ENCODE measurements around the gene KDM2B.
"Not testable (repeated sequence)": the region's sequence is repeated elsewhere in the genome, so short reads cannot be mapped to it uniquely, and the experiment has no call there.

KDM2B gene

DNA sequence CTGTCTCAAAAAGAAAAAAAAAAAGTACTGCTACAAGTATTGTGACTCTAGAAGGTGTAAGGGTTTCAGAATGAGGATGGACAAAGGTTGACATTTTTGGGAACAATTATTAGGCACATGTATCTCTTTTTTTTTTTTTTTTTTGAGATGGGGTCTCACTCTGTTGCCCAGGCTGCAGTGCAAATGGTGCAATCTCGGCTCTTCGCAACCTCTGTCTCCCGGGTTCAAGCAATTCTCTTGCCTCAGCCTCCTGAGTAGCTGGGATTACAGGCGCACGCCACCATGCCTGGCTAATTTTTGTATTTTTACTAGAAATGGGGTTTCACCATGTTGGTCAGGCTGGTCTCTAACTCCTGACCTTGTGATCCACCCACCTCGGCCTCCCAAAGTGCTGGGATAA, 195.9 kb downstream of the KDM2B start:
- not testable (repeated sequence) for H3K36me3 ChIP-seq (ENCODE audit: control insufficient read depth, insufficient read depth, low read length, severe bottlenecking); DNase-seq (ENCODE audit: low read depth); H3K27me3 ChIP-seq (replicated peaks; ENCODE audit: control insufficient read depth, insufficient read depth, low read length); H3K9ac ChIP-seq (ENCODE audit: low read length); H3K4me3 ChIP-seq (ENCODE audit: low read length); H3K4me1 ChIP-seq (ENCODE audit: control insufficient read depth, insufficient read depth, low read length); H3K9me3 ChIP-seq (ENCODE audit: control insufficient read depth, low read length)

DNA sequence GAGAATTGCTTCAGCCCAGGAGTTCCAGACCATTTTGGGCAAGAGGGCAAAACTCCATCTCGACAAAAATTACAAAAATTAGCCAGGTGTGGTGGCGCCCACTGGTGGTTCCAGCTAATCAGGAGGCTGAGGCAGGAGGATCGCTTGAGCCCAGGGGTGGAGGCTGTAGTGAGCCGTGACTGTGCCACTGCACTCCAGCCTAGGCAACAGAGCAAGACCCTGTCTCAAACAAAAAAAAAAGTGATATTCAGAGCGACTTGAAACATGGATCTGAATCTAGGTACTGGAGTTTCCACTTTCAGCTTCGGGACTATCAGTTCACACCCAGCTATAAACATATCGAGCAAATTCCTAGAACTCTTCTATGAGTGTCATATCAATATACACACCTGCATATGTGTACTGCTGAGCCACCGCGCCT, 197.2 kb downstream of the KDM2B start:
- H3K4me1 ChIP-seq (ENCODE audit: control insufficient read depth, insufficient read depth, low read length): no peaks in the 10 kb centered on the region
- H3K36me3 ChIP-seq (ENCODE audit: control insufficient read depth, insufficient read depth, low read length, severe bottlenecking): no peaks in the 10 kb centered on the region
- H3K4me3 ChIP-seq (ENCODE audit: low read length): no peak overlapping the region
- no peak for DNase-seq (ENCODE audit: low read depth)
- H3K27me3 ChIP-seq (replicated peaks; ENCODE audit: control insufficient read depth, insufficient read depth, low read length): no peaks in the 10 kb centered on the region
- H3K9ac ChIP-seq (ENCODE audit: low read length): no peak overlapping the region
- no peaks in the 10 kb centered on the region for H3K9me3 ChIP-seq (ENCODE audit: control insufficient read depth, low read length)

DNA sequence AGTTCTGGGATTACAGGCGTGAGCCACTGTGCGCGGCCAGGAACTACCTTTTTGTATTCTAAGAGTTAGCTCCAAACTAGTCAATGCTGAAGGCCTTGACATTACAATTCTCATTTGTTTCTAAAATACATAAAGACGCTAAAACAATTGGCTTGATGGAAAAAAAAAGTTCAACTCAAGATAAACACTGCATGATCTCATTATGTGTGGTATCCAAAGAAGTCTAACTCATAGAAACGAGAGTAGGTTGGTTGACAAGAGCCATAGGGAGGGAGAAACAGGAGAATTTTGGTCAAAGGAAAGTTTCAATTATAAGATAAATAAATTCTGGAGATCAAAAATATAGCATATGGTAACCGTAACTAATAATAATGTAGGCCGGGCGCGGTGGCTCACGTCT, 200.9 kb downstream of the KDM2B start:
- Histone ChIP-seq H3K4me3 (ENCODE audit: low read length) (no peak overlapping the region), H3K4me1 (ENCODE audit: control insufficient read depth, insufficient read depth, low read length) (no peaks in the 10 kb centered on the region)

More for the DNA sequence above, 200.9 kb downstream of the KDM2B start:
- DNase-seq (ENCODE audit: low read depth): no peak
- Histone ChIP-seq H3K27me3 (replicated peaks; ENCODE audit: control insufficient read depth, insufficient read depth, low read length) (no peaks in the 10 kb centered on the region), H3K36me3 (ENCODE audit: control insufficient read depth, insufficient read depth, low read length, severe bottlenecking) (no peaks in the 10 kb centered on the region), H3K9me3 (ENCODE audit: control insufficient read depth, low read length) (no peaks in the 10 kb centered on the region), H3K9ac (ENCODE audit: low read length) (no peak overlapping the region)
